NCI-H2029 treated with DMSO at 0.1 percent for 48 hours (cell line): ENCODE measurements around the gene HSPB1.
"Not testable (repeated sequence)": the region's sequence is repeated elsewhere in the genome, so short reads cannot be mapped to it uniquely, and the experiment has no call there.

Experiments
- DNase-seq: peaks from one replicate; lab custom pipeline; 2025; lab: John Stamatoyannopoulos, UW

HSPB1 gene

DNA sequence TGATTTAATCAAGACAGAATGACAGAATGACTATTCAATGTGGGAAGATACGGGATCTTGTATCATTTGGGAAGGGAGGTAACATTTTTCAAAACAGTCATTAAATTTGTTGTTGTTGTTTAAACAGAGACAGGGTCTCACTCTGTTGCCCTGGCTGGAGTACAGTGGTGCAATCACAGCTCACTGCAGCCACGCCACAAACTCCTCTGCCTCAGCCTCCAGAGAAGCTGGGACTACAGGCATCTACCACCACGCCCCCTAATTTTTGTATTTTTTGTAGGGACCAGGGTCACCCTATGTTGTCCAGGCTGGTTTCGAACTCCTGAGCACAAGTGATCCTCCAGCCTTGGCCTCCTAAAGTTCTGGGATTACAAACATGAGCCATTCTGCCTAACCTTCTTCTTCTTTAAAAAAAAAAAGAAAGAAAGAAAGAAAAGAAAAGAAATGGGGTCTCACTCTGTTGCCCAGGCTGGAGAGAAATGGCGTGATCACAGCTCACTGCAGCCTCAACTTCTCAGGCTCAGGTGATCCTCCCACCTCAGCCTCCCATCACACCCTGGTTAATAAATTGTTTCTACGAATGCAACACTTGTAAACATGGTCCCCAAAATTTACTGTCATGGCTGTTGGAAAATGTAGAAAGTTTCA is 32.0 kb downstream of the HSPB1 start:
- DNase-seq, result no peak

DNA sequence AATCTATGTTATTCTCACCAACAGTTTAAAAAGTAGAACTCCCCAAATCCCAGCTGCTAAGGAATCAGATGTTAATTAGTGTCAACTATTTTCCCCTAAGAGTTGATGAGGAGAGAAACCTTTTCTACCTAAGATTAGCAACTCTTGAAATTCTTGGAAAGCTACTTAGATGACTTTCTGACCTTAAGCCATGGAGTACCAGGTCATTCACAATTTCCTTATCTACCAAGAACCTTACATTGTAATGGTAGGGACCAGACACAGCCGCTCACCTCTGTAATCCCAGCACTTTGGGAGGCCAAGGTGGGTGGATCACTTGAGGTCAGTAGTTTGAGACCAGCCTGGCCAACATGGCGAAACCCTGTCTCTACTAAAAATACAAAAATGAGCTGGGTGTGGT is 32.9 kb downstream of the HSPB1 start:
- DNase-seq, result not testable (repeated sequence)

- DNase-seq, result no peak
Observed at GRCh38 chr7:76336094-76336493, 33.6 kb downstream of the HSPB1 start.

DNA sequence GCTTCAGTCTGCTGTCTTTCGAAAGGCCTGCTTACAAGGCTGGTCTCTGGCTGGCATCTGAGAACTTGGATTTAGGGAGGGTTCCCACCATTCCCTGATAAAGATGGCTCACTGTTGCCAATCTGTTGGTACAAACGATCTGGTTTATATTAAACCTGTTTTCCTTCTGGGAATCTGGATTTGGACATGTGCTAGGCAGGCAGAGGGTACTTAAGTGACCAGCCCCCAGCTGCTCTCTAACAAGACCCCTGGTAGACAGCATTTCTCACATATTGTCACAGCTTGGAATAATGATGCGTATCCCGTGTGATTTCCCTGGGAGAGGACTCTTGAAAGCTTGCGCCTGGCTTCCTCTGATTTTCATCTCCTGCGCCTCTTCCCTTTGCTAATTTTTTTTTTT is 34.7 kb downstream of the HSPB1 start:
- DNase-seq, result no peak

- no peak for DNase-seq
Observed at GRCh38 chr7:76338298-76339084, 36.0 kb downstream of the HSPB1 start.

DNA sequence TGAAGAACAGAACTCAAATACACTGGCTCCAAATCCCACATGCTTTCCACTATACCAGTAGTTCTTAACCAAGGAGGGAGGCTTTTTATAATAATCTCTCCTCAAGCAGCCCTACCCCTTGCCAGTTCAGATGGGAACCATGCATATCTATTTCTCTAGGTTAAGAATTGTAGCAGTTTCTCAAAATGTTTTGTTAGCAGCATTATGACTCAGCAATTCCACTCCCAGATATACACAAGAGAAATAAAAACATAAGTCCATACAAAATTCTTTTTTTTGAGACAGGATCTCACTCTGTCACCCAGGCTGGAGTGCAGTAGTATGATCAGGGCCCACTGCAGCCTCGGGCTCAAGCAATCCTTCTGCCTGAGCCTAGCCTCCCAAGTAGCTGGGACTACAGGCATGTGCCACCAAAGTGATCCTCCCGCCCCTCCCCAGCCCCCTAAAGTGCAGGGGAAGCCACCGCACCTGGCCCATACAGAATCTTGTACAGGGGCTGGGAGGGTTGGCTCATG is 38.2 kb downstream of the HSPB1 start:
- DNase-seq, result no peak

DNA sequence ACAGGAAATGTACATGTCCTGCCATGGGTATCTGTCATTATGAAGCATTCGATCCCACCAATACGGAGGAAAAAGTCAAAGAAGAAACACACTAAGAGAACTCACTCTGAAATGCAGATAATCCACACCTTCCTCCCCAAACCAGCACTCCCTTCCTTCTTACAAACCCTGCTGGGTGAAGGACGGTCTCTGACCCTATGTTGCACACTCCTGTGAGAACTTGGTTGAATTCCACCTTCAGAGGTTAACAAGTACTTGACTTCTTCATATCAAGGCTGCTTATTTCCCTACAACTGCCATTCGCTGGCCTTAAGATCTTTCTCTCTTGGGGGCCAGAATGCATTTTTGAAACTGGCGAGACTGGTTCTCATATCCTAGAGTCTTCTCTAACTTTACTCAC is 39.7 kb downstream of the HSPB1 start:
- DNase-seq, result no peak

GRCh38 chr7:76343294-76343930 is 40.9 kb downstream of the HSPB1 start:
- no peak for DNase-seq

- no peak for DNase-seq
Observed at GRCh38 chr7:76343931-76344321, 41.5 kb downstream of the HSPB1 start.

DNA sequence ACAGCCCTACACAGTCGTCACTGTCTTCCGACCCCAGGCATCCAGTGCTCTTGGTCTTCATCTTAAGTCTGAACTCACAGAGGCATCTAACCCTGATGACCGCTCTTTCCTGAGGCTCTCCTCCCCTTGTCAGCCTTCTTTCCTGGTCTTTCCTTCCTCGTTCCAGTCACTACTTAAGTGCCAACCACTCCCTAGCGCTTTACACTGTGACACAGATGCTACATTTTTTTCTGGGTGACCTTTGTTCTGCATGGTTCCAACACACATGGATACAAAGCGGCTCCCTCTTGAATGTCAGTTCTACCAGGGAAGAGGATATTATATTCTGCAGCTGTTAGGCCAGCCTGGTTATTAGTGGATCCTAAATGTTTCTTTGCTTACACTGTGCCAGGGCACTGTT is 43.6 kb downstream of the HSPB1 start:
- DNase-seq, result no peak

- DNase-seq, result no peak
Observed at GRCh38 chr7:76346778-76347177, 44.3 kb downstream of the HSPB1 start.

GRCh38 chr7:76347710-76348109 is 45.2 kb downstream of the HSPB1 start:
- no peak for DNase-seq

GRCh38 chr7:76349313-76349885 is 46.9 kb downstream of the HSPB1 start:
- DNase-seq, result no peak

DNA sequence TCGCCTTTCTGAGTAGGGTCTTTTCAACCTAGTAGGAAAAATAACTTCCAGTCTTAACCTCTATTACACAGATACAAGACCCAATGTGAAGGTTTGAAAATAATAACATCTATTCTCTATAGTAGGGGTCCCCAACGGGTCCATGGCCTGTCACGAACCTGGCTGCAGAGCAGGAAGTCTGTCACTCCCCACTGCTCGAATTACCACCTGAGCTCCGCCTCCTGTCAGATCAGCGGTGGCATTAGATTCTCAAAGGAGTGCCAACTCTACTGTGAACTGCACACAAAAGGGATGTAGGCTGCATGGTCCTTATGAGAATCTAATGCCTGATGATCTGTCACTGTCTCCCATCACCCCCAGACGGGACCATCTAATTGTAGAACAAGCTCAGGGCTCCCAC is 48.9 kb downstream of the HSPB1 start:
- no peak for DNase-seq

DNA sequence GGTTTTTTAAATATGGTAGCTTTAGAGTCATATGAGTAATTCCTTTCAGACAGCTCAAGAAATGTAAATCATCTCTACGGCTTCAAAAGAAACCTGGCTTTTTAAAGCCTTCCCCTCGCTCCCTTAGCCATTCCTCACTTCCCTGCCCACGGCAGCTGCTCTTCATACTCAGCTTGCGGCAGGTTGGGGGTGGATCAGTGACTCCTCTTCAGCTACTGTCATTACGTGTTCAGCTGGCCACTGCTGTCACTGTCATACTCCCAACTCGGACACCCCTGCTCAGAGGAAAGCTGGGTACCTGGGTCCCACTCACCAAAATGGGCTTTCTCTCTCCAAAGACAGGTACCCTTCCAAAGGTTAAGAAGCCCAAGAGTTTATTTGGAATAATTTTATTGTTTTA is 49.7 kb downstream of the HSPB1 start:
- DNase-seq, result no peak

DNA sequence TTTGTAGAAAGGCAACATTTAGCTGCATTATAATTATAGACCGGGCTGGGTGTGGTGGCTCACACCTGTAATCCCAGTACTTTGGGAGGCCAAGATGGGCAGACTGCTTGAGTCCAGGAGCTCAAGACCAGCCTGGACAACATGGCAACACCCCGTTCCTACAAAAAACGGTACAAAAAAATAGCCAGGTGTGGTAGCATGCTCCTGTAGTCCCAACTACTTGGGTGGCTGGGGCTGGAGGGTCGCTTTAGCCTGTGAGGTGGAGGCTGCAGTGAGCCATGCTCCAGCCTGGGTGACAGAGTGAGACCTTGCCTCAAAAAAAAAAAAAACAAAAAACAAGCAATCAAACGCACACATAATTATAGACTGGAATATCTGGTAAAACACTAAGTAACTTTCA is 51.3 kb downstream of the HSPB1 start:
- no peak for DNase-seq
